ENCODE data around the gene MAP3K14. TPM values are rescaled to one million over a fixed set of nuclear protein-coding genes. Genes with fewer than 3 reads are reported as not detected.

Gene MAP3K14
- total RNA-seq, 1 experiment from 2014 or later = 10.0 TPM

DNA sequence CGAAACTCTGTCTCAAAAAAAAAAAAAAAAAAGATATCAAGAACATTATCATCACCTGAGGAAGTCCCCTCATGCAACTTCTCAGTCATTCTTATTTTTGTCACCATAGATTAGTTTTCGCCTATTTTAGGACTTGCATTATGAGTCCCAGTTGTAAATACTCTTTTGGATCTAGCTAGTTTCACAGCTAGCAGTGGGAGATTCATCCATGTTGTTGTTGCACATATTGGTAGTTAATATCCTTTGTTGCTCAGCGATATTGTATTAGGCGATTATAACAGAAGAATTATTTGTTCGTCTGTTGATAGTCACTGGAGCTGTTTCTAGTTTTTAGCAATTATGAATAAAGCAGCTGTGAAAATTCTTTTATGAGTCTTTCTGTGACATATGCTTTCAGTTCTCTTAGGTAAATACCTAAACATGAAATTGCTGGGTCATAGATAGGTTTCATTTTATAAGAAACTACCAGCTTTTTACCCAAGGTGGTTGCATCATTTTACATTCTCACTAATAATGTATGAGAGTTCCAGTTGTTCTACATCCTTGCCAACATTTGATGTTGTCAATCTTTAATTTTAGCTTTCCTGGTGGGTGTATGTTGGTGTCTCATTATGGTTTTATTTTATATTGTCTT lies 40.7 kb upstream of the MAP3K14 start:
- no peak for DNase-seq

DNA sequence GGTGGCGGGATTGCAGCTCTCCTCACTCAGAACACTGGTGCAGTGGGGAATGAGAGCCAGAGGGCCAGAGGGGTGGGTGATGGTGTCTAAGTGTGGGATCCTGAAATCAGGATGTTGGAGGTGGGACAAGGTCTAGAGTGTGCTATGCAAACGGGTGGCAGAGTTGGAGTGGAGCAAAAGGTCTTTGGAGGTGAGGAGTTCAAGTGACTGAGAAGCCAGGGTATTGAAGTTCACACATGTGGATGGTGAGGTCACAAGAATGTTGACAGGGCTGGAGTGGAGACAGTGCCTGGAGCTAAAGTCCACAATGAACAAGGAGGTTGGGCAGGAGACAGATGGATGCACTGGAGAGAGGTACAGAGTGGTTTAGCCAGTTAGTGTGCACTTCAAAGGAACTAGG lies 38.3 kb upstream of the MAP3K14 start:
- DNase-seq = peak; percentile 67 to 84
- POLR2A ChIA-PET = interaction anchor here (1.5 kb wide), 1 partner anchor 17 kb away, joined by 4 read pairs; no protein-coding TSS in a partner anchor
- peak overlapping the region; percentile 16 for H3K27ac Mint-ChIP-seq (ENCODE audit: unreplicated experiment)

More for the DNA sequence above, 40.7 kb upstream of the MAP3K14 start:
- CTCF ChIA-PET = interaction anchor here (0.7 kb wide), 2 partner anchors 80 to 233 kb away, joined by 3 to 7 read pairs; no protein-coding TSS in a partner anchor
- Histone ChIP-seq H3K36me3 (ENCODE audit: control insufficient read depth, insufficient read depth, low read length) (no peaks in the 10 kb centered on the region), H3K9me3 (no peaks in the 10 kb centered on the region; the same call in 1 of the 2 replicates), H3K4me3 (ENCODE audit: low read depth, low read length) (no peak overlapping the region), H3K4me1 (peaks cover 17% of the 10 kb centered on the region), H3K27me3 (replicated peaks; ENCODE audit: control insufficient read depth, insufficient read depth, low read length) (no peaks in the 10 kb centered on the region)
- intact Hi-C loops (cut with micrococcal nuclease; ENCODE audit: unreplicated experiment) = no loop called here
- H3K4me1 Mint-ChIP-seq (ENCODE audit: low read depth, unreplicated experiment) = peaks cover 19% of the 10 kb centered on the region
- H3K27me3 Mint-ChIP-seq (ENCODE audit: insufficient read depth, unreplicated experiment) = no peaks in the 10 kb centered on the region
- no TSS peak for BruUV-seq (replicated peaks)
- no peak overlapping the region for H3K4me3 Mint-ChIP-seq (ENCODE audit: unreplicated experiment)
- no peaks in the 10 kb centered on the region for H3K36me3 Mint-ChIP-seq (ENCODE audit: insufficient read depth, unreplicated experiment)
- POLR2A ChIA-PET = no interaction called here
- TF ChIP-seq, protein P1, sequence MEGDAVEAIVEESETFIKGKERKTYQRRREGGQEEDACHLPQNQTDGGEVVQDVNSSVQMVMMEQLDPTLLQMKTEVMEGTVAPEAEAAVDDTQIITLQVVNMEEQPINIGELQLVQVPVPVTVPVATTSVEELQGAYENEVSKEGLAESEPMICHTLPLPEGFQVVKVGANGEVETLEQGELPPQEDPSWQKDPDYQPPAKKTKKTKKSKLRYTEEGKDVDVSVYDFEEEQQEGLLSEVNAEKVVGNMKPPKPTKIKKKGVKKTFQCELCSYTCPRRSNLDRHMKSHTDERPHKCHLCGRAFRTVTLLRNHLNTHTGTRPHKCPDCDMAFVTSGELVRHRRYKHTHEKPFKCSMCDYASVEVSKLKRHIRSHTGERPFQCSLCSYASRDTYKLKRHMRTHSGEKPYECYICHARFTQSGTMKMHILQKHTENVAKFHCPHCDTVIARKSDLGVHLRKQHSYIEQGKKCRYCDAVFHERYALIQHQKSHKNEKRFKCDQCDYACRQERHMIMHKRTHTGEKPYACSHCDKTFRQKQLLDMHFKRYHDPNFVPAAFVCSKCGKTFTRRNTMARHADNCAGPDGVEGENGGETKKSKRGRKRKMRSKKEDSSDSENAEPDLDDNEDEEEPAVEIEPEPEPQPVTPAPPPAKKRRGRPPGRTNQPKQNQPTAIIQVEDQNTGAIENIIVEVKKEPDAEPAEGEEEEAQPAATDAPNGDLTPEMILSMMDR (IDR thresholded peaks at IDR 0.05; ENCODE audit: insufficient read depth in 1 of 2, low read depth in 1 of 2, low read length in 1 of 2, severe bottlenecking in 1 of 2, unreplicated experiment in 1 of 2) = no peak
- peaks cover 13% of the 10 kb centered on the region for H3K9me3 Mint-ChIP-seq (ENCODE audit: unreplicated experiment)
- H3K27ac Mint-ChIP-seq (ENCODE audit: unreplicated experiment) = no peak overlapping the region

DNA sequence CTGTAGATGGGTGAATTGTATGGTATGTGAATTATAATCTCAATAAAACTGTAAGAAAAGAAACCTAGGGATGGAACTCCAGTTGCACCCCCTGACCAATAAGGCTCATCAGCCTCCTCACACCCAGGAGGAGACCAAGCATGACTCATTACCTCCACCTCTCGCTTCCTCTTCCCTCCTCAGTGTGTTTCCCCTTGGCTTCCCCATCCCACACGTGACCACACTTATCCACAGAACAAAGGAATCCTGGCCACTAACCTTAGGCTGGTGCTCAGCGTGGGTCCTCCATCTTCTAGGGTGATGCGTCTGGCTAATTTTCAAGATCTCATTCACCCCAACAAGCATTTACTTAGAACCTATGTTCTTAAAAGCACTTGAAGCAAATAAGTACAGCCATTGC lies 36.2 kb upstream of the MAP3K14 start:
- BruUV-seq (replicated peaks) = no TSS peak
- TF ChIP-seq, protein P1 (IDR thresholded peaks at IDR 0.05; ENCODE audit: insufficient read depth in 1 of 2, low read depth in 1 of 2, low read length in 1 of 2, severe bottlenecking in 1 of 2, unreplicated experiment in 1 of 2) = no peak

More for the DNA sequence above, 38.3 kb upstream of the MAP3K14 start:
- H3K4me1 Mint-ChIP-seq (ENCODE audit: low read depth, unreplicated experiment) = peaks cover 19% of the 10 kb centered on the region
- no peaks in the 10 kb centered on the region for H3K36me3 Mint-ChIP-seq (ENCODE audit: insufficient read depth, unreplicated experiment)
- TF ChIP-seq, protein P1 (IDR thresholded peaks at IDR 0.05; ENCODE audit: insufficient read depth in 1 of 2, low read depth in 1 of 2, low read length in 1 of 2, severe bottlenecking in 1 of 2, unreplicated experiment in 1 of 2) = no peak
- no peaks in the 10 kb centered on the region for H3K36me3 ChIP-seq (ENCODE audit: control insufficient read depth, insufficient read depth, low read length)
- no peak overlapping the region for H3K4me3 ChIP-seq (ENCODE audit: low read depth, low read length)
- no TSS peak for BruUV-seq (replicated peaks)
- H3K9me3 Mint-ChIP-seq (ENCODE audit: unreplicated experiment) = peaks cover 25% of the 10 kb centered on the region
- peaks cover 17% of the 10 kb centered on the region for H3K4me1 ChIP-seq
- no peaks in the 10 kb centered on the region for H3K27me3 Mint-ChIP-seq (ENCODE audit: insufficient read depth, unreplicated experiment)
- H3K27me3 ChIP-seq (replicated peaks; ENCODE audit: control insufficient read depth, insufficient read depth, low read length) = no peaks in the 10 kb centered on the region
- no peak overlapping the region for H3K4me3 Mint-ChIP-seq (ENCODE audit: unreplicated experiment)
- CTCF ChIA-PET = interaction anchor here (0.6 to 1.2 kb wide), 2 partner anchors 30 to 141 kb away, joined by 3 to 4 read pairs; no protein-coding TSS in a partner anchor
- intact Hi-C loops (cut with micrococcal nuclease; ENCODE audit: unreplicated experiment) = no loop called here
- peaks cover 14% of the 10 kb centered on the region for H3K9me3 ChIP-seq

More for the DNA sequence above, 36.2 kb upstream of the MAP3K14 start:
- ChIA-PET POLR2A (no interaction called here), CTCF (no interaction called here)
- Mint-ChIP-seq H3K27me3 (ENCODE audit: insufficient read depth, unreplicated experiment) (no peaks in the 10 kb centered on the region), H3K27ac (ENCODE audit: unreplicated experiment) (no peak overlapping the region), H3K36me3 (ENCODE audit: insufficient read depth, unreplicated experiment) (no peaks in the 10 kb centered on the region), H3K4me3 (ENCODE audit: unreplicated experiment) (no peak overlapping the region), H3K4me1 (ENCODE audit: low read depth, unreplicated experiment) (peaks cover 19% of the 10 kb centered on the region), H3K9me3 (ENCODE audit: unreplicated experiment) (peaks cover 25% of the 10 kb centered on the region)
- Histone ChIP-seq H3K36me3 (ENCODE audit: control insufficient read depth, insufficient read depth, low read length) (no peaks in the 10 kb centered on the region), H3K9me3 (peaks cover 14% of the 10 kb centered on the region), H3K4me3 (ENCODE audit: low read depth, low read length) (no peak overlapping the region), H3K27me3 (replicated peaks; ENCODE audit: control insufficient read depth, insufficient read depth, low read length) (no peaks in the 10 kb centered on the region), H3K4me1 (peaks cover 17% of the 10 kb centered on the region)
- intact Hi-C loops (cut with micrococcal nuclease; ENCODE audit: unreplicated experiment) = no loop called here
- DNase-seq = peak in 1 of 2 experiments; percentile 4

Data from Caco-2 (cell line).